ENCODE results near the gene CMYA5.

DNA sequence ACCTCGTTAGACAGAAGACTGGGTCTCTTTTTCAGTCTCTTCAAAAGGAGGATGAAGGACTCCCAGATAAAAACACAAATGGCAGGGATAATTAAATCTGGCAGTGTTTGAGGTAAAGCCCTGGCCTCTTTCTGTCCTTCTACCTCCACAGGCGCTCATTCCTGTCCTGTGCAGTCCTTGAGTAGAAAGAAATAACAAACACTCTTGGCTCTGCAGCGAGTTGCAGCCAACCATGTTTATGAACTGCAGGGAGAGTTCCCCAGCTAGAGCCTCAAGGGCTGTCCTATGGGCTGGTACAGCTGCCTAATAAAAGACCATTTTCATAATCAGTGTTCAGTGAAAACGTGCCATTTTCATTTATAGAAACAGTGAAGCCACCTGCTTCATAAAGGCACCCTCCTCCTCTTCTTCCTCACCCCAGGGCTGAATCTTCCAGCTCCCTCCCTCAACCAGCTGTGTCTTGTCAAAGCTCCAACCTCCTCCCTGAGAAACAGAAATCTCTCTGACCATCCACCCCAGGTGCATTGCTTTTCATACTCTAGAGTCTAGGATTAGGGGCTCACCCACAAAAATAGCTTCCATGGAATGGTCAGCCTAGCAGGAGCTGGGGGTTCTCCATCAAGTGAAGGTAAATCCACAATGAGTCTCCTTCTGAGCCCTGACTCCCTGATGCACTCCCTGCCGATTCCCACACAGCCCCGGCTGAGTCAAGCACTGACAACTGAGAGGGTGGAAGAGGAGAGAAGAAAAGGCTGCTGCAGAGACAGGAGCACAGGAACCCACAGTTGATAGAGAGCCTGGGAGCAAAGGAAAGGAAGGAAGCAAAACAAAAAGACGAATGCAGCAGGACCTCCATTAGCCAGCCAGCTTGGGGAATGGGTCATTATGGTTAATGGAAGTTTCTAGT, 150.7 kb downstream of the CMYA5 start:
- TF ChIP-seq, protein P1, sequence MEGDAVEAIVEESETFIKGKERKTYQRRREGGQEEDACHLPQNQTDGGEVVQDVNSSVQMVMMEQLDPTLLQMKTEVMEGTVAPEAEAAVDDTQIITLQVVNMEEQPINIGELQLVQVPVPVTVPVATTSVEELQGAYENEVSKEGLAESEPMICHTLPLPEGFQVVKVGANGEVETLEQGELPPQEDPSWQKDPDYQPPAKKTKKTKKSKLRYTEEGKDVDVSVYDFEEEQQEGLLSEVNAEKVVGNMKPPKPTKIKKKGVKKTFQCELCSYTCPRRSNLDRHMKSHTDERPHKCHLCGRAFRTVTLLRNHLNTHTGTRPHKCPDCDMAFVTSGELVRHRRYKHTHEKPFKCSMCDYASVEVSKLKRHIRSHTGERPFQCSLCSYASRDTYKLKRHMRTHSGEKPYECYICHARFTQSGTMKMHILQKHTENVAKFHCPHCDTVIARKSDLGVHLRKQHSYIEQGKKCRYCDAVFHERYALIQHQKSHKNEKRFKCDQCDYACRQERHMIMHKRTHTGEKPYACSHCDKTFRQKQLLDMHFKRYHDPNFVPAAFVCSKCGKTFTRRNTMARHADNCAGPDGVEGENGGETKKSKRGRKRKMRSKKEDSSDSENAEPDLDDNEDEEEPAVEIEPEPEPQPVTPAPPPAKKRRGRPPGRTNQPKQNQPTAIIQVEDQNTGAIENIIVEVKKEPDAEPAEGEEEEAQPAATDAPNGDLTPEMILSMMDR (conservative IDR thresholded peaks at IDR 0.05) = no peak
- no peak for TF ChIP-seq EZH2 (IDR thresholded peaks at IDR 0.05; ENCODE audit: low read depth)
